Gastrocnemius medialis (tissue), 4 donors: ENCODE results near the gene WNT7A. TPM values are rescaled to one million over a fixed set of nuclear protein-coding genes. Genes with fewer than 3 reads are reported as not detected.

Source experiments
- ATAC-seq, 2 donors: fragments of 150-250 bp; one replicate each; pipeline ENCODE4 v1.9.1; 2016
- DNase-seq, 2 donors: peaks; one replicate each; pipeline ENCODE4 v3.0.0-alpha.2; 2019
- H3K27ac ChIP-seq, 4 donors: fragments of 200-600 bp; sonication (generic); 1 replicate in 1 of 4; 2 replicates in 3 of 4; pipeline ENCODE4 v1.5.1; 2016 to 2018; ENCODE audit warnings: mild to moderate bottlenecking in 2 of 4, moderate library complexity in 1 of 4
- H3K27me3 ChIP-seq, 3 donors: fragments of 200-600 bp; sonication (generic) in 2 of 3; 1 replicate in 1 of 3; 2 replicates in 2 of 3; pipeline versions ENCODE4 v1.5.1 to v1.6.0; 2016 to 2019; ENCODE audit warnings: mild to moderate bottlenecking in 1 of 3, moderate library complexity in 1 of 3
- H3K36me3 ChIP-seq, 2 donors: fragments of 200-600 bp; sonication (generic) in 1 of 2; one replicate each; pipeline ENCODE4 v1.5.1; 2017 to 2018
- H3K4me1 ChIP-seq, 2 donors: fragments of 200-600 bp; sonication (generic) in 1 of 2; one replicate each; pipeline ENCODE4 v1.5.1; 2016 to 2017; ENCODE audit warnings: mild to moderate bottlenecking in 2 of 2
- H3K4me3 ChIP-seq, 4 donors: fragments of 200-600 bp; sonication (generic) in 3 of 4; 1 replicate in 1 of 4; 2 replicates in 3 of 4; pipeline ENCODE4 v1.5.1; 2016 to 2019; ENCODE audit warnings: mild to moderate bottlenecking in 2 of 4
- H3K9me3 ChIP-seq, 3 donors: fragments of 200-600 bp; sonication (generic) in 2 of 3; 1 replicate in 1 of 3; 2 replicates in 2 of 3; pipeline ENCODE4 v1.5.1; 2016 to 2019
- POLR2A ChIP-seq, 2 donors: fragments of 450-650 bp; IDR thresholded peaks; one replicate each; pipeline ENCODE4 v1.6.1; 2017; ENCODE audit warnings: antibody characterized with exemption in 2 of 2, mild to moderate bottlenecking in 2 of 2, moderate library complexity in 2 of 2
- in situ Hi-C, 4 donors: fragments of 200-750 bp; cut with MboI; loops; one replicate each; pipeline versions ENCODE4 v1.15.0 to v1.8.0; 2017; ENCODE audit warnings: low sequenced_read_pairs in 4 of 4
- intact Hi-C: fragments of 100-400 bp; cut with DNase I; formaldehyde crosslinking; loops from one replicate; pipeline ENCODE4 v1.15.1; 2023; ENCODE audit warnings: low total_unique reads
- total RNA-seq, 4 donors: library from RNA; depleted of rRNA; stranded (reverse); fragments of >200 nt; gene quantifications; one replicate each; pipeline versions ENCODE4 v1.1.0 to v1.2.3, GENCODE V29; 2016
- TF ChIP-seq, protein P1 (sequence below), 5 experiments: fragments of 450-650 bp in 3 of 5; fragments of 200-600 bp in 2 of 5; sonication (generic) in 2 of 5; IDR thresholded peaks in 4 of 5; conservative IDR thresholded peaks in 1 of 5; 1 replicate in 4 of 5; 2 replicates in 1 of 5; pipeline ENCODE4 v1.5.1; 2016 to 2019; ENCODE audit warnings: antibody characterized with exemption in 5 of 5, mild to moderate bottlenecking in 3 of 5, moderate library complexity in 3 of 5

Gene WNT7A
- total RNA-seq, 4 donors from 2014 or later = not detected

DNA sequence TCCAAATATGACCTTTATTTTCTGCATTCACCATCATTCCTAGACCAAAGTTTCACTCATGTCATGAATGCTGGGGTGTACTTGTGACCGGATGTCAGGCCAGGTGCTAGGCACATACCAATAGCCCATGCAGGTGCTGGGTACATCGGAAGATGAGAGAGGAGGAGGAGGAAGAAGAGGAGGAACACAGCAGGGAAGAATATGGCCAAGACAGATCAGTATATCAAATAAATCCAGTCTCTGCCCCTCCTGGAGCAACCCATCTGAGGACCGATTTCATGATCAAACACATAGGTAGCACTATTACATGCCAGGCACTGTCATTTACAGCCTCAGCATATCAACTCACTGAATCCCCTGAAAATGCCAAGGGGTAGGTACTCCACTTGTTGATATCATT, 3.0 kb upstream of the WNT7A start:
- in situ Hi-C loops = loop anchor here in 3 of 4 donors (25.0 kb wide), 2 partner anchors 579 to 604 kb away; no protein-coding TSS in a partner anchor

DNA sequence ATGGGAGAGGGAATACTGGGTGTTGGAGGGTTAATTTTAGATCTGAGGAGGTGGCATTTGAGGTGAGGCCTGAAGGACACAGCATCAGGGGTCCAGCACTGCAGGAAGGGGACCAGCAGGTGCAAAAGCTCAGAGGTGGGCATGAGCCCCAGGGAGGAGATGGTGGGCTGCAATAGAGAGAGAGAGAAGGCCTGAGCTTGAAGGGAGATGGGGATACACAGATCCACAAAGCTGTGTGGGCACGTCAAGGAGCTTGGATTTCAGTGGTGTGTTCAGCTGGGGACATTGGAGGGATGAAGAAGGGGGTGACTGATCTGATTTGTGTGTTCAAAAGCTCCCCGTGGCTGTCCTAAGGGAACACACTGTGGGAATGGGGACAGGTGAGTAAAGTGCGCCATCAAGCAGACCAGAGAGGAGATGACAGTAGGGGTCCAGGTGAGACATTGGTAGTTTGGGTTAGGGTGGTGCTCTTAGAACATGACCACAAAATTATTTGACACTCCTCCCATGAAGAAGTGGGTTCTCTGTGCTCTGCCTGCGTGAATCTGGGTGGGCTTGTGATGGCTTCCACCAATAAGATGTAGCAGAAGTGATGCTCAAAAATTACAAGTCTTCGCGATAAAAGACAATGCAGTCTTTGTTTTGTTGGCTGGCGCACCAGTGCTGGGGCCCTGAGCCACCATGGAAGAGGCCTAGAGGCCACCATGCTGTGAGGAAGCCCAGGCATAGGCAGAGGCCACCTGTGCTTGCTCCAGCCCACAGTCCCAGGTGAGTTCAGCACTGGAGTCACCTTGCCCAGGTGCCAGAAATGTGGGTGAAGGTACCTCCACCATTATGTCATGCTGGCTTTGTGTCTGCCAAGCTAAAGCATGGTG, 1.9 kb upstream of the WNT7A start:
- in situ Hi-C loops (loop anchor here in 3 of 4 donors (25.0 kb wide), 2 partner anchors 581 to 606 kb away; no protein-coding TSS in a partner anchor), intact Hi-C loops (loop anchor here (5.0 kb wide), 1 partner anchor 224 kb away; no protein-coding TSS in a partner anchor)
- Histone ChIP-seq H3K36me3 (no peaks in the 10 kb centered on the region), H3K4me1 (peaks cover 6 to 8% of the 10 kb centered on the region in 2 donors), H3K27me3 (peaks cover 52 to 57% (median 57%) of the 10 kb centered on the region in 3 donors), H3K27ac (no peak overlapping the region), H3K4me3 (no peak overlapping the region), H3K9me3 (no peaks in the 10 kb centered on the region)
- ATAC-seq = no peak
- TF ChIP-seq, protein P1, sequence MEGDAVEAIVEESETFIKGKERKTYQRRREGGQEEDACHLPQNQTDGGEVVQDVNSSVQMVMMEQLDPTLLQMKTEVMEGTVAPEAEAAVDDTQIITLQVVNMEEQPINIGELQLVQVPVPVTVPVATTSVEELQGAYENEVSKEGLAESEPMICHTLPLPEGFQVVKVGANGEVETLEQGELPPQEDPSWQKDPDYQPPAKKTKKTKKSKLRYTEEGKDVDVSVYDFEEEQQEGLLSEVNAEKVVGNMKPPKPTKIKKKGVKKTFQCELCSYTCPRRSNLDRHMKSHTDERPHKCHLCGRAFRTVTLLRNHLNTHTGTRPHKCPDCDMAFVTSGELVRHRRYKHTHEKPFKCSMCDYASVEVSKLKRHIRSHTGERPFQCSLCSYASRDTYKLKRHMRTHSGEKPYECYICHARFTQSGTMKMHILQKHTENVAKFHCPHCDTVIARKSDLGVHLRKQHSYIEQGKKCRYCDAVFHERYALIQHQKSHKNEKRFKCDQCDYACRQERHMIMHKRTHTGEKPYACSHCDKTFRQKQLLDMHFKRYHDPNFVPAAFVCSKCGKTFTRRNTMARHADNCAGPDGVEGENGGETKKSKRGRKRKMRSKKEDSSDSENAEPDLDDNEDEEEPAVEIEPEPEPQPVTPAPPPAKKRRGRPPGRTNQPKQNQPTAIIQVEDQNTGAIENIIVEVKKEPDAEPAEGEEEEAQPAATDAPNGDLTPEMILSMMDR (IDR thresholded peaks at IDR 0.05 in 4 of 5, conservative IDR thresholded peaks at IDR 0.05 in 1 of 5) = no peak
- TF ChIP-seq POLR2A (IDR thresholded peaks at IDR 0.05) = no peak
- no peak for DNase-seq

More for the DNA sequence above, 3.0 kb upstream of the WNT7A start:
- Histone ChIP-seq H3K27me3 (peaks cover 41 to 48% (median 47%) of the 10 kb centered on the region in 3 donors), H3K9me3 (no peaks in the 10 kb centered on the region), H3K36me3 (no peaks in the 10 kb centered on the region), H3K4me1 (peaks cover 6 to 8% of the 10 kb centered on the region in 2 donors), H3K4me3 (no peak overlapping the region), H3K27ac (no peak overlapping the region)
- TF ChIP-seq, protein P1 (IDR thresholded peaks at IDR 0.05 in 4 of 5, conservative IDR thresholded peaks at IDR 0.05 in 1 of 5) = no peak
- TF ChIP-seq POLR2A (IDR thresholded peaks at IDR 0.05) = no peak
- no peak for DNase-seq
- ATAC-seq = no peak
- intact Hi-C loops = loop anchor here (5.0 kb wide), 1 partner anchor 226 kb away; no protein-coding TSS in a partner anchor

DNA sequence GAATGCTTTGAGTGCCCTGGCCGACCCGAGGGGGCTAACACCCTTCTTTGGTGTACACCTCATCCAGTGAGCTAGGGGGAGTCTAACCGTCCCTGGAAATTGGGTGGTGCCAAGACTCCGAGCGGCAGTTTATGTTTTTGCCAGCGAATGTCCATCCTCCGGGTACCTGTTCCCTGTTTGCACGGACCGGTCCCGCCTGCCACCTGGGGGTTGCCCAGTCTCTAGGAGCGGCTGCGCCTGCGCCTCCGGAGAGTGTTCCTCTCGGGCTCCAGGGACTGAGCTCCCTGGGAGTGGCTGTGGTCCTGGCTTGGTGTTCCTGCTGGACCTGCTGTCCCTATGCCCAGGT, 913 bp upstream of the WNT7A start:
- Histone ChIP-seq H3K9me3 (no peaks in the 10 kb centered on the region), H3K27me3 (peaks cover 57 to 60% (median 59%) of the 10 kb centered on the region in 3 donors), H3K27ac (no peak overlapping the region), H3K36me3 (no peaks in the 10 kb centered on the region), H3K4me1 (peaks cover 6 to 8% of the 10 kb centered on the region in 2 donors), H3K4me3 (no peak overlapping the region)
- no peak for TF ChIP-seq POLR2A (IDR thresholded peaks at IDR 0.05)
- TF ChIP-seq, protein P1 (IDR thresholded peaks at IDR 0.05 in 4 of 5, conservative IDR thresholded peaks at IDR 0.05 in 1 of 5) = peak in 1 of 5 experiments; percentile 4
- no peak for ATAC-seq
- no peak for DNase-seq
- intact Hi-C loops = loop anchor here (5.0 kb wide), 1 partner anchor 223 kb away; no protein-coding TSS in a partner anchor
- in situ Hi-C loops = loop anchor here in 3 of 4 donors (25.0 kb wide), 2 partner anchors 582 to 607 kb away; no protein-coding TSS in a partner anchor

- Histone ChIP-seq H3K9me3 (no peaks in the 10 kb centered on the region), H3K36me3 (no peaks in the 10 kb centered on the region), H3K4me1 (peaks cover 6 to 8% of the 10 kb centered on the region in 2 donors), H3K27me3 (peaks cover 46 to 59% (median 55%) of the 10 kb centered on the region in 3 donors), H3K27ac (no peak overlapping the region), H3K4me3 (peak overlapping the region in 3 of 4 donors; percentile 25 to 44 (median 27))
- in situ Hi-C loops (loop anchor here in 3 of 4 donors (25.0 kb wide), 2 partner anchors 583 to 608 kb away; no protein-coding TSS in a partner anchor), intact Hi-C loops (no loop called here)
- no peak for TF ChIP-seq POLR2A (IDR thresholded peaks at IDR 0.05)
- TF ChIP-seq, protein P1 (IDR thresholded peaks at IDR 0.05 in 4 of 5, conservative IDR thresholded peaks at IDR 0.05 in 1 of 5) = no peak
- ATAC-seq (no peak), DNase-seq (no peak)
These were observed 547 bp downstream of the WNT7A start for GRCh38 chr3:13879102-13879945.
